NOMO-1 treated with DMSO at 0.1 percent for 48 hours (cell line): ENCODE measurements around the gene GSG1L.

Experiments used
- DNase-seq: peaks from one replicate; lab custom pipeline; 2025; ENCODE audit not compliant: unreplicated experiment; lab: John Stamatoyannopoulos, UW

The GSG1L gene

GRCh38 chr16:27742333-27742732 is 321.2 kb downstream of the GSG1L start:
- no peak for DNase-seq

DNA sequence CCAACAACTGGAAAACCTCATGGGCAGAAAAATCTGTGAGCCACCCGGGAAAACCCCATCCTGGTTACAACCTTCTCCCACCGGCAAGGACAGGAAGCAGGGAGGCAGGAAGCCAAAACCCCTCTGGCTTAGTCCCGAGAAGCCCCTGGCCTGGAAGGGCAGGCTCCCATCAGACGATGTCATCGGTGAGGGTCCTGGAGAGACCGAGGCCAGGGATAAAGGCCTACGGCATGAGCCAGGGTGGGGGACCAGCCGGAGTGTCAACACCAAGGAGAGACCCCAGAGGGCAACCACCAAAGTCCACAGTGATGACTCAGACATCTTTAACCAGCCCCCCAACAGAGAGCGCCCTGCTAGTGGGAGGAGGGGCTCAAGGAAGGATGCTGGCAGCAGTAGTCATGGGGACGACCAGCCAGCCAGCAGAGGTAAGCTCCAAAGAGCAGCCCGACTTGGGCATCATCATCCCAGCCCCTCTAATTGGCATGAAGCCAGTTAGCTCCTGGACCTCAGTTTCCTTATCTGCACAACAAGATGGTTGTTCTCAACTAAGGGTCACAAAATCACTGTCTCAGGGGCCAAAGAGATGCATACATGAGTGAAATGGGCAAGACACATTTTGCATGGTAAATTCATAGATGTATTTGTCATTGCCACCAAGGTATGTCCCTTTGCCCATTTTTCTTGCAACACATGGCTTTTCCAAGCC is 322.9 kb downstream of the GSG1L start:
- DNase-seq = no peak

- no peak for DNase-seq
These were observed 323.7 kb downstream of the GSG1L start for GRCh38 chr16:27739606-27740357.

- DNase-seq = no peak
These were observed 324.9 kb downstream of the GSG1L start for GRCh38 chr16:27738596-27738995.
